Hippocampal formation (tissue), 2 donors: ENCODE measurements around the gene LRRC3B.

Experiments used
- DNase-seq, 2 donors: peaks; one replicate each; lab custom pipeline; 2025; lab: John Stamatoyannopoulos, UW

LRRC3B gene

DNA sequence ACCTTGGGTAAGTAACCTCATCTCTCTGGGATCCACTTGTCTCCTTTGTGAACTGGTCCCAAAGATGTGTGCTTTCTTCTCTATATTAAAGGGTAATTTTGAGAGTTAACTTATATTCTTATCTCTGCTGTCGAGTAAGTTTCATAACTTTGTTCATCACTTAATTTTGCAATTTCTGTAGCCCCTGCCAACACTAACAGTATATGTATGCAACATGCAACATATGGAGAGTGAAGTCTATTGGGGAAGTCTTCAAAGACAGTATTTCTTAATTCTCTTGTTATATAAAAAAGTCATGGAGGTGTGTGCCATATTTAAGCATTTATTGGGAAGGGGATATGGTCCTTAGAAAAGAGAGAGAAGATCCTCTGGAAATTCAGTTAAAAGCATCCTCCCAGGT is 85.9 kb downstream of the LRRC3B start:
- no peak for DNase-seq

GRCh38 chr3:26712211-26713026 is 89.8 kb downstream of the LRRC3B start:
- DNase-seq: peak in 1 of 2 donors; percentile 74

DNA sequence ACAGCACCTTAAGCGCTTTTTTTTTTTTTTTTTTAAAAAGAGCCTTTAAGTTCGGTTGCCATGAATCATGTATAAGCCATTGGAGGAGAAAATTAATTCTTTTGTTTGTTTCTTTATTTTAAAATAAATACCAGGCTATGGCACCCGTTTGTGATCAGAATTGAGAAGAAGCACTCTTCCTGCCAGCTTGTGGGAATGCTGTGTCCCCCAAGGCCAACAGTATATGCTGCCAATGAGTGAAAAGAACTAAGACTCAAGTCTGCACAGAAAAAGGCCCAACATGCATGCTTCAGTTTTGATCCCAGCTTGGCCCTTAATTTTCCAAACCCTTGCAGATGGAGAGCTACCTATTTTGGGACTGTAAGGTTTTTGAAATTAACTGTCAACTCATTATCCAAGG is 90.5 kb downstream of the LRRC3B start:
- no peak for DNase-seq

DNA sequence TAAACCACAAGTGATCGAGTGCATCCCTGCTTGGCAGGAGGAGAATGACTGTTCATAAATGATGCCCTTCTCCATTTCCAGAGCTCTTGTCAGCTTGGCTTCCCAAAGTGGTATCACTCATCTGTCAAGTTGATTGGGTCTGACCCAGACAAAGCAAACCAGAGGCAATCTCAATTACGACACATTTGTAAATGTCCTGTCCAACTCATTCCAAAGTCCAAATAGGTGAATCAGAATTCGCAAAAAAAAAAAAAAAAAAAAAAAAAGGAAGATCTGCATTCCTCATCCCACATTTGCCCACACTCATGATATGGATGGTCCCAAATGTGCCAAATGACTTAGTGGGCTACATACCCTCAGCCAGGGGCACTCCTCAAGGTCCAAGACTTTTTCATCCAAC is 91.9 kb downstream of the LRRC3B start:
- DNase-seq: no peak

- DNase-seq: peak in 1 of 2 donors; percentile 11
These were observed 92.9 kb downstream of the LRRC3B start for GRCh38 chr3:26715431-26715830.

DNA sequence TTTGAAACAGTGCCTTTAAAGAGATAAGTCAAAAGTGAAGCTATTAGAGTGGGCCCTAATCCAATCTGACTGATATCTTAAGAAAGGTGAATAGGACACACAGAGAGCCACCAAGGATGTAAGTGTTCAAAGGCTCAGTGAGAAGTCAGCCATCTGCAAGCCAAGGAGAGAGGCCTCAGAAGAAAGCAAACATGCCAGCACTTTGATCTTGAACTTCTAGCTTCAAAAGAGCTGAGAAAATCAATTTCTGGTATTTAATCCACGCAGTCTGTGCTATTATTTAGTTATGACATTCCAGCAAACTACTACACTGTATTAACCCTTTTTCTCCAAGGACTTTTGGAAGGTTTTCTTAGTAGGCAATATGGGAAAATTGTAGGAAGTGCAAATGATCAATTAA is 95.7 kb downstream of the LRRC3B start:
- no peak for DNase-seq

GRCh38 chr3:26719134-26719533 is 96.6 kb downstream of the LRRC3B start:
- DNase-seq: peak in 1 of 2 donors; percentile 45

DNA sequence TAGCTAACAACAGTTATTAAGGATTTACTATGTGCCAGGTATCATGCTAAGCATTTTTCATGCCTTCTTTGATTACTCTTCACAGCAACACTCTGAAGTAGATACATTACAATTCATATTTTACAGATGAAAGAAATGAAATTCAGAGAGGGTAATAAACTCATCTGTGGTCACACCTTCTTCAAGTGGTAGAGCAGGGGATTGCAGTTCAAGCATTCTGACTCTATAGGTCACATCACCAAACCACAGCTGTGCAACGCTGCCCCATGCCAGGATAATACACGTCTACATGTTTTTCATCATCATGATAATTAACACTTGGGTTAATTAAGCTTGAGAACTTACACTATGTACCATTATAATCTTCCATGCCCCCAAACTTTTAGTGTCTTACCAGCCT is 98.5 kb downstream of the LRRC3B start:
- DNase-seq: no peak

DNA sequence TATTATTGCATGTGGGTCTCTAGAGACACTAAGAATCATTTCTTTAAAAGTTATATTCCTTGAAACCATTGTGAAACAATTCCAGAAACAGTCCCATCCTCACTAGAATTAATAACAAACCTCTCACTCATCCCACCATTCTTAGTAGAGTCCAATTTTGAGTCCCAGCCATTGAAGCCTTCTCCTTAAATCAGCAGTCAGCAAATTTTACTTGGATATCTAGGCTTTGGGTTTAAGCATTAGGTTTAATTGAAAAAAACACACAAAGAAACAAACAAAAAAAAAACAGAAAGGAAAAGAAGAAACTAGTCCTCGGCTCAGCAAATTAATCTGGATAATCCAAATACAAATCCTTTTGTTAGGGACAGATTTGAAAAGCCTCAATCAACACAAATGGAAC is 109.3 kb downstream of the LRRC3B start:
- DNase-seq: no peak

DNA sequence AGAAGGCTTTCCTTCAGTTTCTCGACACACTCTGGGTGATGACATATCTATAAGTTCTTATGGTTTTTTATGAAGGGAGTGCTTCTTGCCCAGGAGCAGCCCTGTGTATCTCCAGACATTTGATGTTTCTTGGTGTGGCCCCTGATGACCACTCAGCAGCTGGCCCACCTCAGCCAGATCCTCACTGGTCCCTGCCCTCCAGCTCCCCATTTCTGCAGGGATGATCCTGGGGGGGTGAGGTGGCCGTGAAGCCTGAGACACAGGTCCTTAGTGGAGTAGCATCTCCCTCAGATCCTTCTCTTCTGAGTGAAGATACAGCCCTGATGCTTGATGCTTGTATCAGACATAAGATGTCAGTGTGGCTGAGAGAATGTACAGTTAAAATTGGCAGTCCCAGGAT is 127.7 kb downstream of the LRRC3B start:
- no peak for DNase-seq

DNA sequence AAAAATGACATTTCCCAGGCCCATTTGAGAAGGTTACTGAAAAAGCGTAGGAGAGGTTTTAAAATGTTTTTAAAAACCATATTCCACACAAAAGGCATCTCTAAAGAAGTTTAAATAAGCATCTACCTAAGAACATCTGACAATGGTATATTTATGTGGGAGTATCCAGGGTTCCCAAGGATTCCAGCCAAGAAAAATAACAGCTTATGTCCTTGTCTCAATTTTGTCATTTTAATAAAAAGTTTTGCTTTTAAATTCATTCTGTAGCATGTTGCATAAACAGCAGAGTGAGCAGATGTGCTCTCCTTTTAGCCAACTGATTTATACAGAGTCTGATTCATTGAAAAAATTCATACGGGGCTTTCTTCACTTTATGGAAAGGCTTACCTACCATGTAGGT is 129.9 kb downstream of the LRRC3B start:
- no peak for DNase-seq

- DNase-seq: no peak
These were observed 130.5 kb downstream of the LRRC3B start for GRCh38 chr3:26753095-26753494.

- DNase-seq: no peak
These were observed 135.4 kb downstream of the LRRC3B start for GRCh38 chr3:26757978-26758377.
